HEK293T (cell line): ENCODE measurements around the gene DDI2.

ENCODE experiments used
- CTCF ChIA-PET: fragments of 350-600 bp; formaldehyde crosslinking; extraction: SDS; loops from one replicate; lab custom pipeline; 2021; ENCODE audit warnings: antibody characterized with exemption, inconsistent platforms; lab: Yijun Ruan, JAX
- POLR2A ChIA-PET: fragments of 350-600 bp; formaldehyde crosslinking; extraction: SDS; loops from one replicate; lab custom pipeline; 2020; ENCODE audit warnings: antibody characterized with exemption, inconsistent platforms; lab: Yijun Ruan, JAX
- DNase-seq: peaks from one replicate; pipeline ENCODE4 v3.0.0; 2012; ENCODE audit warnings: mixed read lengths; ENCODE audit errors: extremely low spot score
- ARNT ChIP-seq: fragments of 450-650 bp; IDR thresholded peaks from 2 replicates; pipeline ENCODE4 v1.6.1; 2017; ENCODE audit warnings: mild to moderate bottlenecking
- BHLHE40 ChIP-seq: fragments of 450-650 bp; IDR thresholded peaks from 2 replicates; pipeline ENCODE4 v1.6.1; 2016; ENCODE audit warnings: mild to moderate bottlenecking, moderate library complexity, borderline replicate concordance
- CTBP1 ChIP-seq: fragments of 450-650 bp; IDR thresholded peaks from 2 replicates; pipeline ENCODE4 v1.6.1; 2016; ENCODE audit warnings: borderline replicate concordance
- ELF4 ChIP-seq: fragments of 450-650 bp; IDR thresholded peaks from 2 replicates; pipeline ENCODE4 v1.6.1; 2017; ENCODE audit warnings: antibody characterized with exemption
- FOXA1 ChIP-seq: fragments of 450-650 bp; IDR thresholded peaks from 2 replicates; pipeline ENCODE4 v1.6.1; 2016; ENCODE audit warnings: mild to moderate bottlenecking
- FOXK2 ChIP-seq: fragments of 450-650 bp; IDR thresholded peaks from 2 replicates; pipeline ENCODE4 v1.6.1; 2016; ENCODE audit warnings: mild to moderate bottlenecking
- FOXM1 ChIP-seq: fragments of 450-650 bp; IDR thresholded peaks from 2 replicates; pipeline ENCODE4 v1.6.1; 2017; ENCODE audit warnings: mild to moderate bottlenecking, borderline replicate concordance
- HDGF ChIP-seq: fragments of 450-650 bp; IDR thresholded peaks from 2 replicates; pipeline ENCODE4 v1.6.1; 2017; ENCODE audit warnings: antibody characterized with exemption, borderline replicate concordance
- L3MBTL2 ChIP-seq: fragments of 450-650 bp; conservative IDR thresholded peaks from 2 replicates; pipeline ENCODE4 v1.6.1; 2016; ENCODE audit warnings: mild to moderate bottlenecking
- LEF1 ChIP-seq: fragments of 450-650 bp; IDR thresholded peaks from 2 replicates; pipeline ENCODE4 v1.6.1; 2017; ENCODE audit warnings: mild to moderate bottlenecking, borderline replicate concordance
- NFRKB ChIP-seq: fragments of 450-650 bp; IDR thresholded peaks from 2 replicates; pipeline ENCODE4 v1.6.1; 2016; ENCODE audit warnings: mild to moderate bottlenecking, moderate library complexity
- SP1 ChIP-seq: fragments of 450-650 bp; IDR thresholded peaks from 2 replicates; pipeline ENCODE4 v1.6.1; 2017
- SUZ12 ChIP-seq: fragments of 450-650 bp; IDR thresholded peaks from 2 replicates; pipeline ENCODE4 v1.6.1; 2016; ENCODE audit warnings: mild to moderate bottlenecking
- TARDBP ChIP-seq: fragments of 450-650 bp; IDR thresholded peaks from 2 replicates; pipeline ENCODE4 v1.6.1; 2016
- ZNF384 ChIP-seq: fragments of 450-650 bp; IDR thresholded peaks from 2 replicates; pipeline ENCODE4 v1.6.1; 2016
- TF ChIP-seq, protein P1 (sequence below): fragments of 450-650 bp; IDR thresholded peaks from 2 replicates; pipeline ENCODE4 v1.6.1; 2016

The DDI2 gene

DNA sequence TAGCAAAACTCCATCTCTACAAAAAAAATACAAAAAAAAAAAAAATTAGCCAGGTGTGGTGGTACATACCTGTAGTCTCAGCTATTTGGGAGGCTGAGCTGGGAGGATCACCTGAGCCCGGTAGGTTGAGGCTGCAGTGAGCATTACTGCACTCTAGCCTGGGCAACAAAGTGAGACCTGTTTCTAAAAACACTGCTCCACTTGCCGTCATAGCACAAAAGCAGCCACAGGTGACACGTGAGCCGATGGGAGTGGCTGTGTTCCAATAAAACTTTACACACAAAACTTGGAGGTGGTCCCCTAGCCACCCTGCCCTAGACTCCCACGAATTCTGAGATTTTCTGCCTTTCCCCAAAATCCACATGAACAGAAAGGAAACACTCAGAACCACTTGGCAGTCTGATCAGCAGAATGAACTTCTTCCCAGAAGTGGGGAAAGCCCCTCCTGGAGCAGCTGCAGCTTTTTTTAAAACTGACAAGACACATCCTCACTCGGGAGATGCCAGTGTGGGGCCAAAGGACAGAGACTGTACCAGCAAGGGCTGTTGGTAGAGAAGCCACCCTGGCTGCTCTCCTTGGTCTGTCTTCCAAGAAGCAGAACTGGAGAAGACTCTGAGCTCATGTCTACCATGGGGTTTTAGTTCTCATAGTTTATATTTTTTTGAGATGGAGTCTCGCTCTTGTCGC is 90.1 kb downstream of the DDI2 start:
- CTCF ChIA-PET = interaction anchor here (0.6 kb wide), 1 partner anchor 254 kb away, joined by 3 read pairs; no protein-coding TSS in a partner anchor
- TF ChIP-seq FOXM1 (no peak), SP1 (no peak), NFRKB (no peak), FOXA1 (no peak), L3MBTL2 (no peak)
- POLR2A ChIA-PET = interaction anchor here (1.1 kb wide), 1 partner anchor 104 kb away, joined by 3 read pairs; no protein-coding TSS in a partner anchor

DNA sequence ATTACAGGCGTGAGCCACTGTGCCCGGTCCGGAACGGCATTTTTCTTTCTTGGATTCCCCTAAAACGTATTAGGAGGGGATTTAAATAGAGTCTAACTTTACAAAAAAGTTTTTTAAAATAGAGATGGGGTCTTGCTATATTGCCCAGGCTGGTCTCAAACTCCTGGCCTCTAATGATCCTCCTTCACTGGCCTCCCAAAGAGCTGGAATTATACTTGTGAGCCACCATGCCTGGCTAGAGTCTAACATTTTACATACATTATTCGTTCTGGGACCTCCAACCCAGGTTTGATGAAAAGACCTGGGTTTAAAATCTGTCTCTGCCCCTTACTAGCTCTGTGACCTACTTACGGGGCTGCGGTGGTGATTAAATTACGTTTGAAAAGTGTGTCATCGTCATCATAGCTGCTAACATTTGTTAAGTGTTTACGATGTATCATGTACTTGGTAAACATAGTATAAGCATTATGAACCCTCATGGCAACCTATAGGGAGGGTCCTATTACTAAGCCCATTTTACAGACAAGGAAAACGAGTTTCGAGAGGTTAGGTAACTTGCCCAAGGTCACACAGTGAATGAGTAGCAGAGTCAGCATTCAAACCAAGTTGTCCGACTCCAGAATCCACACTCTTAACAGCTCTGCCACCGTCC is 91.4 kb downstream of the DDI2 start:
- DNase-seq = no peak
- TF ChIP-seq BHLHE40 (no peak), ARNT (no peak), SUZ12 (no peak), NFRKB (no peak), FOXK2 (no peak), FOXA1 (no peak), LEF1 (no peak), ZNF384 (no peak), HDGF (no peak), ELF4 (no peak), TARDBP (no peak), CTBP1 (no peak), L3MBTL2 (no peak), FOXM1 (no peak), SP1 (no peak)
- TF ChIP-seq, protein P1, sequence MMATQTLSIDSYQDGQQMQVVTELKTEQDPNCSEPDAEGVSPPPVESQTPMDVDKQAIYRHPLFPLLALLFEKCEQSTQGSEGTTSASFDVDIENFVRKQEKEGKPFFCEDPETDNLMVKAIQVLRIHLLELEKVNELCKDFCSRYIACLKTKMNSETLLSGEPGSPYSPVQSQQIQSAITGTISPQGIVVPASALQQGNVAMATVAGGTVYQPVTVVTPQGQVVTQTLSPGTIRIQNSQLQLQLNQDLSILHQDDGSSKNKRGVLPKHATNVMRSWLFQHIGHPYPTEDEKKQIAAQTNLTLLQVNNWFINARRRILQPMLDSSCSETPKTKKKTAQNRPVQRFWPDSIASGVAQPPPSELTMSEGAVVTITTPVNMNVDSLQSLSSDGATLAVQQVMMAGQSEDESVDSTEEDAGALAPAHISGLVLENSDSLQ = no peak
- POLR2A ChIA-PET = interaction anchor here (1.1 kb wide), 1 partner anchor 106 kb away, joined by 3 read pairs; no protein-coding TSS in a partner anchor
- CTCF ChIA-PET = no interaction called here

More for the DNA sequence above, 90.1 kb downstream of the DDI2 start:
- DNase-seq = no peak

DNA sequence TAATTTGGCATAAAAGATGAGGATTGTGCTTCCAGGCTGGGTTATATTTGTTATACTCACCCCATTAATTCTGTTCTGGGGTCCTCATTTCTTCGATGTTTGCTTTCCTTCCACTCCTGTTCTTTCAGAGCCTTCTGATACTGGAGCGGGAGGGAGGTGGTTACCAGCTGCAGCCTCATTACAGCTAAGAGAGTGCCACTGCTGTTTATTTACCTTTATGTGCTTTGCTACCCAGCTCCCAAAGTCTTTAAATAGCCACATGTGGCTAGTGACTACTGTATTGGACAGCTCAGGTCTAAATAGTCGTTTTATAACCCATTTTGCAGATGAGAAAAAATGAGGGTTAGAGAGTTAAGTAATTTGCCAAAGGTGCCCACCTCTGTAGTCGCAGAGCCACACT is 92.0 kb downstream of the DDI2 start:
- DNase-seq = no peak
- TF ChIP-seq FOXA1 = no peak
- TF ChIP-seq ELF4 = no peak
- no peak for TF ChIP-seq TARDBP
- TF ChIP-seq FOXK2 = no peak
- TF ChIP-seq LEF1 = no peak
- TF ChIP-seq CTBP1 = no peak
- no peak for TF ChIP-seq HDGF
- TF ChIP-seq, protein P1 = no peak
- no peak for TF ChIP-seq FOXM1
- TF ChIP-seq ZNF384 = no peak
- TF ChIP-seq ARNT = no peak
- no peak for TF ChIP-seq L3MBTL2
- no peak for TF ChIP-seq NFRKB
- TF ChIP-seq SP1 = no peak
- TF ChIP-seq SUZ12 = no peak
- TF ChIP-seq BHLHE40 = no peak
- ChIA-PET CTCF (no interaction called here), POLR2A (no interaction called here)

DNA sequence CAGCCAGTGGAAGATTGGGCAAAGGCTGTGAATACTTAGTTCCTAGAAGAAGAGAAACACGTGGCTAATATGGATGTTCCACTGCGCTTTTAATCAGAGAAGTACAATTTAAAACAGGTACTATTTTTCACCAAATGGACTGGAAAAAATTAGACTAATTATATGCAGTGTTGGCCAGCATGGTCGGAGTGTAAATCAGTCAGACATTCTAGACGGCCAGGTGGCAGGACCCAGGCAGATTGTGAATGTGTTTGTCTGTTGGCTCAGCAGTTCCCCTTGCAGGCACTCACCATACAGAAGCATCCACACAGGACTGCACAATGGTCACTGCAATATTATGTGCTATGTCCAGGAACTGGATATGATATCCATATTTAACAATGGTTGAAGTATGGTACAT is 94.9 kb downstream of the DDI2 start:
- ChIA-PET CTCF (no interaction called here), POLR2A (no interaction called here)
- TF ChIP-seq ELF4 (no peak), BHLHE40 (no peak), CTBP1 (no peak), FOXM1 (no peak), FOXA1 (no peak), FOXK2 (no peak), HDGF (no peak), SP1 (no peak), ARNT (no peak), SUZ12 (no peak), ZNF384 (no peak), LEF1 (no peak), TARDBP (no peak), L3MBTL2 (no peak), NFRKB (no peak)
- TF ChIP-seq, protein P1 = no peak
- DNase-seq = no peak

DNA sequence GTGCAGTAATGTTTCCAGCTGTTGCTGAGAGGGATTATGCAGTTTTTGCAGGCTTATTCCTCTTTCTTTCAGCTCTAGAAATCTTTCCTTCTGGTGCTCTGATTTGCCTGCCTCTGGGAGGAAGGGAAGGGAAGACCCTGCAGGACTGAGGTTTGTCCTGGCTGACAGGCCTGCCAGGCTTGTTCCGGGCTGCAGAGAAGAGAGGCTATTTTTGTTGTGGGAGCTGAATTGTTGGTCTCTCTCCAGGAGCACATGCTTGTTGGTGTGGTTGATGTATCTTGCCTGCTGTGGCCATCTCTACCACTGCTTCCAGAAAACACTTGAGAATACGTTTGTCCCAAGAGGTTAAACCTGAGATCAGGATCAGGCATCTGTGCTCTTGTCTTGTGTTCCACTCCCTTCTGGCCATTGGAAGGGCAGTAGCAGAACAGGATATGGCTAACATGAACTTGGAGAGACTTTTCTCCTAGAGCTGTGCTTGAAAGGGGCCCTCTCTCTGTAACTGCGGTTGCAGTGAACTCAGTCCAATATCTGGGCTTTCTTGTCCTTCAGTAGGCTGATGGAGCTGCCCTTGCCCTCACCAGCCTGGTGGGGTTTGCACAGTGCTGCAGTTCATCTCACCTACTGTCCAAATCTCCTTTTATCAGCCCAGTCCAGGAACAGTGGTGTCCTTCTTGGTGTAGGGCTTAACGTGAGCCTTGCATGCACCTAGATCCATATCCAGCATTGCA is 97.3 kb downstream of the DDI2 start:
- no peak for TF ChIP-seq NFRKB
- no peak for TF ChIP-seq HDGF
- TF ChIP-seq FOXK2 = no peak
- no peak for TF ChIP-seq FOXA1
- POLR2A ChIA-PET = interaction anchor here (1.5 kb wide), 1 partner anchor 111 kb away, joined by 4 read pairs; no protein-coding TSS in a partner anchor
- CTCF ChIA-PET = no interaction called here
- no peak for DNase-seq
